Activated naive CD8-positive, alpha-beta T cell treated with anti-CD3 and anti-CD28 coated beads, Interleukin-2, amount 50 U/mL, for 16 hours (primary cell): ENCODE measurements around the gene KRTAP4-7.
"Not testable (repeated sequence)": the region's sequence is repeated elsewhere in the genome, so short reads cannot be mapped to it uniquely, and the experiment has no call there.

ENCODE experiments used
- DNase-seq: peaks from one replicate; pipeline ENCODE4 v3.0.0-alpha.2; 2020; ENCODE audit warnings: low read depth, low spot score

The KRTAP4-7 gene

DNA sequence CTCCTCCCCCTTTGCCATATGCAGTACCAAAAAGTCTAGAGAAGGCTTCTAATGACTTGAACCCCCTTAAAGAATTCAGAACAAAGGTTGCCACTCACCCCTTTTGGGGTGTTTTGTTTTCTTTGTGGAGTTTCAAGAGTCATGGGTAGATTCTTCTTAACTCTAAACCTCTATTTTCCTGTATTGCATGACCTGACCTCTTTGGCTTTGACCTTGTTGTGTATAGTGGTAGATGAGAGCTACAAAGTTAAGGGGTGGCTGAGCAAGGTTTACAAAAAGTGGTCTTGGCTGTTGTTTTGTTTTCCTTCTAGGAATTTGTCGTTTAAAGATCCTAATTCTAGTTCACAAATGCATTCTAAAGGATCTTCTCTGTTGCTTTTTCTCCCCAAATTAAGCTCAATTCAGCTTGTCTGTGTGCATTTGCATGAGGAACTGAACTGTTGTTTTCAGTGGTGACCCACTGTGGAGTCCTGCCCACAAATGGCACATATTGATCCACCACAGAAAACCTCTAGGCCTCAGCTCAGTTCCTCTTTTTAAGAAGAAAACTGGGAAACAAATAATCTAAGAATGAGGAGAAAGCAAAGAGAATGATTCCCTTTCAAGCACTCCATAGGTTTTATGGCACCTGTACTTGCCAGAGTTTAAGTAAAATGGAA, 24.9 kb downstream of the KRTAP4-7 start:
- DNase-seq, result not testable (repeated sequence)

DNA sequence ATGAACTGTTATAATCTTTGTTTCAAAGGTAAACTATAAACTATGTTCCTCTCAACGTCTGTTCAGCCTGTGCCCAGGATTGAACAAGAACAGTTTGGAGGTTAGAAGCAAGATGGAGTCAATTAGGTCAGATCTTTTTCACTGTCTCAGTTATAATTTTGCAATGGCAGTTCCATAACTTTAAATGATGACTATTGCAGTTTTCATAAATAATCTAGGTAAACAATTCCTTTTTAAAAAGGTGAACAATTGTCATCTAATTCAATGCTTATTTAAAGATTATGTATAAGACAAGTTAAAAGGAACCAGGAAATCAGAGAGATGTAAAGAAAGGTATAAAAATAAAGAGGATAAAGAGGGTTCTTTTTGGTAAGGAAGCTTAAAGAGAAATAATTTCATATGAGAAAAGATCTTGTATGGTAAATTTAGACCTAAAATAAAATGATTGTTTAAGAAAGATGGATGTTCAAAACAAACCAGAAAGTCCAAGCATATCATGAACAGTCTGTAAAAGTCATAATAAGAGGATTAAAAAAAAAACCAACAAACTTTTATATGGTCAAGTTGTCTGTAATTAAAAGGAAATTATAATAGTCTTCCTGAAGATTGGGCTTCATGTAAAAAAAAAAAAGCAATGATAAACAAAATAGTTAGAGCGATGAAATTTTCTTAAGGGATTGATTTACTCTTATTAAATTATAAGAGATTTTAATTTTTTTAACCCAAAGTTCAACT, 27.4 kb downstream of the KRTAP4-7 start:
- DNase-seq, result no peak

DNA sequence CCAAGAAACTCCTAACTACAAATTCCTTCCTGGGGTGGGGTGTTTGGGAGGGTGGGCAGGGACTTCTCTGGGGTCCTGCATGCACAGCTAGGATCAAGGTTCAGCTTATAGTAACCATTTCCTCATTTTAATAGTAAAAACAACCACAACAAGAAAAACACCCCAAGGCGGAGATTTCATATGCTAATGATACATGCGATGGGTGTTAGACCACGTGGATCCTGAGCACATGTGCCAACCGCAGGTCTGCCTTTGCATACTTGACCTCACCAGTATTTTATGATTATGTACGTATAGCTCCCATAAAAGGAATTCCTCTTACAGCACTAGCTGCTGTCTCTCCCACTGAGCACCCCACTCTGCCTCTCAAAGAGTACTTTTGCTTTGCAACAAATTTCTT, 32.3 kb downstream of the KRTAP4-7 start:
- DNase-seq, result no peak

DNA sequence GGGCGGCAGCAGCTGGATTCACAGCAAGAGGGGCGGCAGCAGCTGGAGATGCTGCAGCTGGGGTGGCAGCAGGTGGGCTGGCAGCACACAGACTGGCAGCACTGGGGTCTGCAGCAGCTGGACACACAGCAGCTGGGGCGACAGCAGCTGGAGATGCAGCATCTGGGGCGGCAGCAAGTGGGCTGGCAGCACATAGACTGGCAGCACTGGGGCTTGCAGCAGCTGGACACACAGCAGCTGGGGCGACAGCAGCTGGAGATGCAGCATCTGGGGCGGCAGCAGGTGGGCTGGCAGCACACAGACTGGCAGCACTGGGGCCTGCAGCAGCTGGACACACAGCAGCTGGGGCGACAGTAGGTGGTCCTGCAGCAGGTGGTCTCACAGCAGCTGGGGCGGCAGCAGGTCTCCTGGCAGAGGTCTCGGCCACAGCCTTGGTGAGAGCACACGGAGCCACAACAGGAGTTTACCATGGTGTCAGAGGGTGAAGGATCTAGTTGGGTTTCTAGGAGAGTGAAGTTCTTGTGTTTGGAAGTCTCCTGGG, 34.0 kb downstream of the KRTAP4-7 start, which contains the start of gene KRTAP4-11:
TSS of gene KRTAP4-11 (minus strand) at position 528 of the 541 bp plus-strand sequence. CDS start at position 470, 58 bp downstream.
- not testable (repeated sequence) for DNase-seq

DNA sequence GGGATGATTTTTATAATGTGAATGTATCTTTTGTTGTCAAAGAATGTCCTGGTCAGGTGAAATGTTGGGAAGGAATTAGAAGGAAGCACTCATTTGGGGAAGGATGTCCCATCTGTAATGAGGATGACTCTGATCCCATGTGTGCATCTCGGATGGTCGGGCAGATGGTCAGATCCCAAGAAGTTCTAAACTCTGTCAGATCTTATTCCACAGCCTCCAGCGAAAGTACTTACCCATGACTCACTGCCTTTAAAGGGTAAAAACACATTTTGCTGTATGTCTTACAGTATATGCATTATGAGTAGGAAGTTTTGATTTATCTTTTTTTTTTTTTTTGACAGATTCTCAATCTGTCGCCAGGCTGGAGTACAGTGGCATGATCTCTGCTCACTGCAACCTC, 34.8 kb downstream of the KRTAP4-7 start:
- DNase-seq, result no peak

DNA sequence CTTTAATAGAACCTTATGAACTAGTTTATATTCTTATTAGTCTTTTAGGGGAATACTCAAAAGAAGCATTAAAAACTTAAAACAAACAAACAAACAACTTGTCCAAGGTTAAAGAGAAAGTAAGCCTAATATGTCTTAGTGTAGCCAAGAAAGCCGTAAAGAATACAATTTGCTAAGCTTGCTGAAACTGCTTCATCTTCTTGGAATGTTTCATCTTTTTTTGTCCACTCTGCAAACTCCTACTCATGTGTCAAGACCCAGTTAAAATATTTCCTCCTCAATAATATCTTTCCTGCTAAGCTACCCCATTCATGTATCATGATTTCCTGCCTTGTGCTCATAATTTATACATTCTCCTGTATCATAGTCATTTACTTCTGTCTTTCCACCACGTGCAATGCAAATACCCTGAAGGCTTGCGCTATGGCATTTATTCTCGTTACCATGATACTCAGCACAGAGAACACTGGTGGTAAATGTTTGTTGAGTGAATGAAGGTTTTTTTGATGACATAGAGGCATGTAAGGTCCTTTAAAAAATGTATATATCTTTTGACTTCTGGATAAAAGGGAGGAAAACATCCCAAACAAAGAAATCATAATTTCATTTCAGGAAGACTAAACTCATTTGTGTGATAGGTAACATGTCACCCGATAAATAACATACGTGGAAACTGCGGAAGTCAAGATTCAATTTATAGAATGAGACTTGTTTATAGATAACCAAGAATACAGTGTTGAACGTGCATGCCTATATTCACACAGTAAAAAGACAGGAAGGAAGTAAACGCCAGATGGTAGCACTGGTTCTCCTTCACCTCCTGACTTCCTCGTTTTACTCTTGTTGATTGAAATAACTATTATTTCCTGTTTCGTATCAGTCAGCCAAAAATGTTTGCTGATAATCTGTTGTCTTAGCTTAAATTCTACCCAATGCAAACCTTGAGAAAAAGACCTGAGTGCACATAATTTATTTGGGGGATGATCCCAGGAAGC, 36.0 kb downstream of the KRTAP4-7 start:
- DNase-seq, result not testable (repeated sequence)

DNA sequence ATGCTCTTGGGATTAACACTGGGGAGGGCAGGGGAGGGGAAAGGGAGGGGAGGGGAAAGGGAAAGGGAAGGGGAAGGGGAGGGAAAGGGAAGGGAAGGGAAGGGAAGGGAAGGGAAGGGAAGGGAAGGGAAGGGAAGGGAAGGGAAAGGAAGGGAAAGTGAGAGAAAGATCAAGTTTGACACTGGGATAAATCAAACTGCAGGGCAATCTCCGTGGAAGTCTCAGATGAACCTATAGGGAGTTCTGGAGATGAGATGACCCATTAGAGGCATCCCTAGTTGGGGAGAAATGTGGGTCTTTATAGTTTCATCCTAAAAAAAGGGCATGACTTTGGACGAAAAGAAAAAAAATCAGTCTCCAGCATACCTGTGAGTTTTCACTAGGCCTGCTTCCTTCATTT, 37.8 kb downstream of the KRTAP4-7 start:
- DNase-seq, result no peak

DNA sequence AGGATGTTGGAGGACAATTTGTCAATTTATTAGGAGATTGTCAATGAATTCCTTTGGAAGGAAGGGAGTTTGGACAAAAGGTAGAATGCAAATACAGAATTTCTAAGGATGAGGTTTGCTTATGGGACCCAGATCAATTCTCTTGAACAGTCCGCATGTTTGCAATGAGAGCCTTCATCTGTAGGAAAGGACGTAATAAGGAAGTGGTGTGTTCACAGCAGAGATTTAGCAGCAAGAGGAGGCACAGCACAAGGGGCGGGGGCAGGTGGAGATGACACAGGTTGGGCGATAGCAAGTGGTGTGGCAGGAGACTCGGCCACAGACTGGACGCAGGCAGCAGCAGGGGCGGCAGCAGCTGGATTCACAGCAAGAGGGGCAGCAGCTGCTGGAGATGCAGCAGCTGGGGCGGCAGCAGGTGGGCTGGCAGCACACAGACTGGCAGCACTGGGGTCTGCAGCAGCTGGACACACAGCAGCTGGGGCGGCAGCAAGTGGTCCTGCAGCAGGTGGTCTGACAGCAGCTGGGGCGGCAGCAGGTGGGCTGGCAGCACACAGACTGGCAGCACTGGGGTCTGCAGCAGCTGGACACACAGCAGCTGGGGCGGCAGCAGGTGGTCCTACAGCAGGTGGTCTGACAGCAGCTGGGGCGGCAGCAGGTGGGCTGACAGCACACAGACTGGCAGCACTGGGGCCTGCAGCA, 39.5 kb downstream of the KRTAP4-7 start:
- not testable (repeated sequence) for DNase-seq

DNA sequence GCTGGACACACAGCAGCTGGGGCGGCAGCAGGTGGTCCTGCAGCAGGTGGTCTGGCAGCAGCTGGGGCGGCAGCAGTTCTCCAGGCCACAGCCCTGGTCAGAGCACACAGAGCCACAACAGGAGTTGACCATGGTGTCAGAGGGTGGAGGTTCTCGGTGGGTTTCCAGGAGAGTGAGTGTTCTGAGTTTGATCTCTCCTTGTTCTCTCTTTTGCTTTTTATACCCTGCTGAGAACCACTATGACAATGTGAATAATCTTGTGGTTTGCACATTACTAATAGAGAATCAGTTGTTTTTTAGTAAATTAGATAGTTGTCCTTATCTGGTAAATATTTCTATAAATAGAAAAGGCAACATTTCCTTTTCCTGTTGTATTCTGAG, 40.0 kb downstream of the KRTAP4-7 start, which contains the start of gene KRTAP4-12:
TSS of gene KRTAP4-12 (minus strand) at position 192 of the 381 bp plus-strand sequence. CDS start at position 132, 60 bp downstream.
- DNase-seq, result not testable (repeated sequence)

DNA sequence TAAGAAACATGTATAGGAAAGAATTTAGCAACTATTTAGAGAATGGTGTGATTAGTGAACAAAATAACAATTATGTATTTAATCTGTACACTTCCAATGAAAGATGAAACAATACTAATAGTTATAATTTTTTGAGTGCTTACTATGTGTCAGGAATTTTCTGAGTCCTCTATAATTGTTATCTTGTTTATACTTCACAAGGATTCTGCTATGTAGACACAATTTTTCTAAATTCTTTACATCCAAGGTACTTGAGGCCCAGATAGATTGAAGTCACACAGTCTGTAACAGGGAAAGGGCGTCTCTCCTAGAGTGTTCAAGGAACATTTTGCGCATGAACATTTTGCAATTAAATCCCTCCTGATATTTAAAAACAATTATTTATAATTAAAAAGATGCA, 41.1 kb downstream of the KRTAP4-7 start:
- no peak for DNase-seq

DNA sequence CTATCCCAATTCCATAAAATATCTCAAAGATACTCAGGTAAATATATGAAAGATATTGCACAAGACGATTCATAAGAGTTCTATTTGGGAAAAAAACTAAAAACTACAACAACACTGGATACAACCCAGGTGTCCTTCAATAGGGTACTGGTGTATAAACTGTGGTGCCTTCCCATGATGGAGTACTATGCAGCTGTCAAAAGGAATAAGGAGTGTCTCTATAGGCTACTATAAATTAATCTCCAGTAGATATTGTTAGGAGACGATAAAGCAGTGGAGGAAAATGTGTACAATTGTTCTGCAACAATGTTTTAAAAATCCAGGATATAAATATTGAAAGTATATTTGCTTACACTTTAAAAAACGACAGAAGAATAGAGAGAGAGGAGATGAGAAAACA, 42.5 kb downstream of the KRTAP4-7 start:
- DNase-seq, result no peak

DNA sequence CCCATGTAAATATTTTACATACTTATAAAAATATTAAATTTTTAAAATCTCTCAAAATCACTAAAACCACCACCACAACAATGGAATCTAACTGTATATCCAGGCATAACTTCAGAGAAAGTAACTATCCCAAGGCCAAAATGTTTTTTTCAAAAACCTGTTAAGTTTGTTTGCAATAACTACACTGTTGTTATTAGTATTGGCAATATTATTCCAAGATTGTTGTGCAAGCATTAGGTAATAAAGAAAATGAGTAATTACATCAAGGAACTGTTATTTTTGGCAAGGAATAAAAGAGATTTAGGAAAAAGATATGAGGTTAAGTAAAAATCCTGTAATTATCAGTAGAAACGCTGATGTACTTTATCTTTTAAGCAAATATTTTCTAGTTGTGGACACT, 43.4 kb downstream of the KRTAP4-7 start:
- no peak for DNase-seq

DNA sequence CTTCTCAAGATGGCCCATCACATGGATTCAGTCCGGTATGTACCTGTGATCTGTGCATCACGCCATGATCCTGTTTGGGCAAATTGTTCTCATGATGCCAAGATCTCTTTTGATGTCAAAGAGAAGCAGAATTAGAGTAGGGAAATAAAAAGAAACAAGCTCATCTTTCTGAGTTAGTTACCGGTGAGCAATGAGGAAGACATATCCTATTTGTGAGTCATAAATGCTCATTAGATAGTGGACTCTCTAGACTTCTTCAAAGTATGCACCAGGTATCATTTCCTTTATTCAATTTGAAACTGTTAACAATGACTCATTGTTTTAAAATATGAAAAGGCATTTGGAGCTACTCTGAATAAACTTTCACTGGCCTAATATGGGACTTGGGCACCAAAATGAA, 48.0 kb downstream of the KRTAP4-7 start:
- DNase-seq, result no peak

DNA sequence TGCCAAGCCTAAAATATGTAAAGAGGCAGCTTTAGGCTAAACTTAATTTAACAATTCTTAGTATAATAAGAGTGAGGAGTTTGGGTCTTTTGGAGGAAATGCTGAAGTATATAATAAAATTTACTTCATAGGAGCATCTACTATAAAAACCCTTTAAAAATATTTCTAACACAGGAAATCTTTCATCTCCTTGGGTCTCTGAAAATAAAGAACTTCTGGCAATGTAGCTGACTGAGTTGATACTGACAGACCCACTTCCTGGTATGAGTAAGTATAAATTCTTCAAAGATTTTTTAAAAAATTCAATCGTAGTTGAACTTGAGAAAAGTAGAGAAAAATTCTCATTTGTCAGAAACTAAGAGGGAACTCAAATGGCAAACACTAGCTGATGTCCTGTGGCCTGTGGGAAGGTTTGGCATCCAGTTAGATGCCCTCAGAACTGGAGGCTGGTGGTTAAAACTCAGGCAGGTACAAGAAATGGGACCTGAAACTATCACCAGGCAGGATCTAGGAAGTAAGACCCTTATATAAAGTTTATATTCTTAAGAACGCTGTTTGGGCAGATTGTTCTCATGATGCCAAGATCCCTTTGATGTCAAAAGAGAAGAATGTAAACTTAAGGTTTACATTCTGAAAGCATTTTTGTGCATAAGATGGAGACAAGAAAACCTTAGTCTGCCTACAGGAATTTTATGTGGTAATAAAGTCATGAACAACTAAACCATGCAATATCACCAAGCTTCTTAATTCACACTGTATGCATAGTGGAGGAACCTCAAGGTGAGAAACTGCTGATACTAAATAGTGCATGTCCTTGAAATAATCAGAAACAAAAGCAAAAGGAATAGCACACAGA, 50.2 kb downstream of the KRTAP4-7 start:
- DNase-seq, result no peak
